HG02884 (cell line): ENCODE data around the gene PCGF1.
A peak's percentile ranks its signal among the peaks of the same experiment; 100 is the strongest.

Source experiments
- ATAC-seq: cut with Tn5 transposase; IDR thresholded peaks from one replicate; pipeline ENCODE4 v1.9.1; 2021; ENCODE audit warnings: mild to moderate bottlenecking, moderate library complexity; ENCODE audit not compliant: unreplicated experiment

The PCGF1 gene

DNA sequence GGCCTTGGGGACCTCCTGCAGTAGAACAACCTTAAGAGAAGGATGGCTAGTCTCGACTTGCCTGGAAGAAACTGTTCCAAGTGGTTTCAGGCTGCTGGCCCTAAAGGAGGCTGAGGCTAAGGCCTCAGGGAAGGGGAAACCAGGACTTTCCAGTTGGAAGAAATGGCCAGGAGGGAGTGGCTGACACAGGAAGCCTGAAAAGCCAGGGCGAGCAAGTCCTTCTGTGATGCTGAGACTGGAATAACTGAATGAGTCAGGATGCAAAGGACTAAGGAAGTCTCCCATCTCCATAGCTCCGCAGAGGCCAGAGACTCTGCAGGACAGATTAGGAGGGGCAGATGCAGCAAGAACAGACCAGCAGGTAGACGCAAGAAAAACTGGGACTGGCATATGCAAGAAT, 29.6 kb upstream of the PCGF1 start:
- no peak for ATAC-seq

DNA sequence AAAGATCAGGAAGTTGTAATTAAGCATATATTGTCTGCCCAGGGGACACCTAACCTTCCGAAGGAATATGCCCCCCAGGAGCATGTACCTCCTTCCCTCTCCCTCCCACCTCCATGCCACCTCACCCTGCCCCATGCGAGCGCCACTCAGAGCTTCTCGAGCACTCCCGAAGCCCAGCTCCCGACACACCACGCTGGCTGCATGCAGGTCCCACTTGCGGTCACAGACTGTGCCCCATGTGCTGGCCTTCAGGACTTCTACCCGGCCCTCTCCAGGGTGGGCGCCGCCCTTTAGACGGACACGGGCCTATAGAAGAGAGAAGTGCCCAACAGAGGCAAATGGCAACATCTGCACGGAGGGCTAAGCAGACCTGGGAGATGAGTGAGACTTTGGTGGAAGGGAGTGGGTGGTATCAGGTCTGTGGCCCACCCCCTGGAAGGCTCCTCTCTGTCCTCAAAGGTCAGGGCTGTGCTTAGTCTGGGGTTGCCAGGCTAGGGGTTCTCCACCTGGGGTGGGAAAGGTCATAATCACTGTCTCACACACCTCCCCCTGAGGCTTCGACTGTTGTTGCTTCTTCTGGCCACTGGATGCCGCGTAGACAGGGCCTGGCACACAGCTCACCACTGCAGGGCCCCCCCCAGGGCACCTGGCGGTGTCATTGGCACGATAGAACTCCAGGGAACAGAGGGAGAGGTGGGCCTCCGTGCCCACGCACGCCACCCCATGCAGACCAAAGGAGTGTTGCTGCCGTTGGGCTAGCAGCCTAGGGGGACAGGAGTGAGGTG, 28.9 kb upstream of the PCGF1 start:
- no peak for ATAC-seq

DNA sequence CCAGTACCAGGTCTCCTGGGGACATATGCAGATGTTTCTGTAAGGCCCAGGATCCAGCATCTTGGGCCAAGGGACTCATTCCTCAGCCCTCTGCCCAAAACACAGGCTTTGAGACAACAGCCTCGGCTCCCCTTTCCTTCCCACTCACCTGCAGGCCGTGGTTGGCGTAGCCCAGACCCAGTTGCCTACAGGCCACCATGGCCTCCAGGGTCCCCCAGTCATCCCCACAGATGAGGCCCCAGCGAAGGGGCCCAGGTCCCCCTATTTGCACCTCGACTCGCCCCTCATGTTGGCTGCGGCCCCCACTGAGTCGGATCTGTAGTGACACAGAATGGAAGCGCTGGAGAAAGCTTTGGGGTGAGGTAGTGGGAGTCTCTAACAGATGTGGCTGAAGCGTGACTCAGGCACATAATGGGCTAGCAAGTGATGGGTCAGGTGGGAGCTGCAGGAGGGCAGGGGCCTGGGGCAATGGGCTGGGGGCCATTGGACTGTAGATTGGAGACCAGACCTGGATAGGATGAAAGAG, 28.0 kb upstream of the PCGF1 start:
- no peak for ATAC-seq

DNA sequence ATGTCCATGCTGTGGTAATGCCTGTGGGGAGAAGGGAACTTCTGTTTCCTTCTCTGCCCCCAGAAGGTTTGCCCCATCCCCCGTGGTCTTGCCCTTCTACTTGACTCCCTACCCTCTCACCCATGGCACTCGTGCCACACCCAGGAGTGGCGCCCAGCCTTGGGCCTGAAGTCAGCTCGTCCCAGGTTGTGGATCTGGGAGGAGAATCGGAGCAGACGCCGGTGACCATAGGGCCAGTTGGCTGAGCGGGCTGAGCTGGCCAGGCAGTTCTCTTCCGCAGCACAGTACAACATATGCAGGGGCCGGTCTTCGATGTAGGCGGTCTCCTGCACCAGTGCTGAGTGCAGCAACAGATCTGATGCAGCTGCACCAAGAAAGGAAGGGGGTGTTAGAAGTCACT, 26.9 kb upstream of the PCGF1 start:
- no peak for ATAC-seq

DNA sequence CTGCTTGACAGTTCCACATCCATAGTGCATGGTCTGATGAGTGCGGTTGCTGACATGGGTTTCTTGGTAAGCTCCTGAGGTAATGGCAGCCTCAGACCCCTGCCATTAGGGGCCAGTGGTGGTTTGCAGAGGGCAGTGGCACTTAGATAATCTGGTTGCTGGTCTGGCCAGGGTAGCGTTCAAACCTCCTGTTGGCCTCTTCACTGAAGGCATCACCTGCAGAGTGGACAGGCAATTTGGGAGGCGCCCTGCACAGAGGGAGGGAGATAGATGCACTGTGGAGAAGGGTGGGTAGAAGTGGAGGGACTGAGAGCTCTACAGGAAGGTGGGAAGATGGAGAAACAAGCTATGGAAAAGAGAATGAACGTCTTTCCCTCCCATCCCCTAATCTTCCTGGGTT, 26.0 kb upstream of the PCGF1 start:
- no peak for ATAC-seq

DNA sequence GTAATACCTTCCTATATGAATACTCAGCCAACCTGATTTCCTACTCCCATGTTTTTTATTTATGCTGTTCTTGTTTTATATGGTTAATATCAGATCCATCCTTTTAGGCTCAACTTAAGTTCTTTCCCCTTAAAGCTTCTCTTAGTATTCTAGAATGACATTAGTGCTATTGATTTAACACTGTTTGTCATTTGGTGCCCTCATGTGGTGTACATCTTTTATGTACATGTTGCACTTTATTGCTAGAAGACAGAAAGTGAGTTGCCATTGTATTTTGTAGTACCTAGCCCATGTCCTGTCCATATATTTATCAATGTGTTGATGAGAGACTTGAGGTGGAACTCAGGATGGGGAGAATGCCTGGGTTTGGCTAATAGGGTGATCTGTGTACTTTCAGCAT, 24.7 kb upstream of the PCGF1 start:
- no peak for ATAC-seq

DNA sequence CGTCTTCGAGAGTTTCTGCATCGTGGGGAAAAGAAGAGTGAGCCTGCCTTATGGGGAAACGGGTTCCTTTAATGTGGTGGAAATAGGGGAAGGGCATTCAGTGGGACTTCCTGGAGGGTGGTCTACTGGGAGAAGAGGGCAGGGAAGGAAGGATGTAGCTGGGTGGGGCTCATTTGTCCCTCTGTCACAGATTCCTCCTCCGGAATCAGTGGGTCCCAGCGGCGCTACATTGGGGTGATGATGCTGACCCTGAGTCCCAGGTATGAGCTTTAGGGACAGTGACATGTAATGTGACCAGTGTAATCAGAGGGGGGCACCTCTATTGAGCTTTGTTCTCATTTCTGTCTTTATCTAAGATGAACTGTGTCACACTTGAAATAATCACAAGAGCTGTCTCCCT, 24.2 kb upstream of the PCGF1 start:
- ATAC-seq = no peak

DNA sequence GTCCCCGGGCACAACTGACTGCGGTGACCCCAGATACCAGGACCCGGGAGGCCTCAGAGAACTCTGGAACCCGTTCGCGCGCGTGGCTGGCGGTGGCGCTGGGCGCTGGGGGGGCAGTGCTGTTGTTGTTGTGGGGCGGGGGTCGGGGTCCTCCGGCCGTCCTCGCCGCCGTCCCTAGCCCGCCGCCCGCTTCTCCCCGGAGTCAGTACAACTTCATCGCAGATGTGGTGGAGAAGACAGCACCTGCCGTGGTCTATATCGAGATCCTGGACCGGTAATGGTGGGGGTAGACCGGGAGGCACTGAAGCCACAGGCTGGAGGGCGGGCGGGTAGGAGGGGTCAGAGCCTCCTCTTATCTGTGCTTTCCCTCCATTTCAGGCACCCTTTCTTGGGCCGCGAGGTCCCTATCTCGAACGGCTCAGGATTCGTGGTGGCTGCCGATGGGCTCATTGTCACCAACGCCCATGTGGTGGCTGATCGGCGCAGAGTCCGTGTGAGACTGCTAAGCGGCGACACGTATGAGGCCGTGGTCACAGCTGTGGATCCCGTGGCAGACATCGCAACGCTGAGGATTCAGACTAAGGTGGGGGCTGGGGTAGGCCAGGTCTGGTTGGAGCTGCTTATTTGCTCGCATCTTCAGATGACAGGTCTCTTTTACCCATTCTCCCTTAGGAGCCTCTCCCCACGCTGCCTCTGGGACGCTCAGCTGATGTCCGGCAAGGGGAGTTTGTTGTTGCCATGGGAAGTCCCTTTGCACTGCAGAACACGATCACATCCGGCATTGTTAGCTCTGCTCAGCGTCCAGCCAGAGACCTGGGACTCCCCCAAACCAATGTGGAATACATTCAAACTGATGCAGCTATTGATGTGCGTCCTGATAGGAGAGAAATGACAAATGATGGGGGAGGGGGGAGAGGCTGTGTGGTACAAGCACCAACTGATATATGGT, 23.0 kb upstream of the PCGF1 start:
- ATAC-seq = no peak

DNA sequence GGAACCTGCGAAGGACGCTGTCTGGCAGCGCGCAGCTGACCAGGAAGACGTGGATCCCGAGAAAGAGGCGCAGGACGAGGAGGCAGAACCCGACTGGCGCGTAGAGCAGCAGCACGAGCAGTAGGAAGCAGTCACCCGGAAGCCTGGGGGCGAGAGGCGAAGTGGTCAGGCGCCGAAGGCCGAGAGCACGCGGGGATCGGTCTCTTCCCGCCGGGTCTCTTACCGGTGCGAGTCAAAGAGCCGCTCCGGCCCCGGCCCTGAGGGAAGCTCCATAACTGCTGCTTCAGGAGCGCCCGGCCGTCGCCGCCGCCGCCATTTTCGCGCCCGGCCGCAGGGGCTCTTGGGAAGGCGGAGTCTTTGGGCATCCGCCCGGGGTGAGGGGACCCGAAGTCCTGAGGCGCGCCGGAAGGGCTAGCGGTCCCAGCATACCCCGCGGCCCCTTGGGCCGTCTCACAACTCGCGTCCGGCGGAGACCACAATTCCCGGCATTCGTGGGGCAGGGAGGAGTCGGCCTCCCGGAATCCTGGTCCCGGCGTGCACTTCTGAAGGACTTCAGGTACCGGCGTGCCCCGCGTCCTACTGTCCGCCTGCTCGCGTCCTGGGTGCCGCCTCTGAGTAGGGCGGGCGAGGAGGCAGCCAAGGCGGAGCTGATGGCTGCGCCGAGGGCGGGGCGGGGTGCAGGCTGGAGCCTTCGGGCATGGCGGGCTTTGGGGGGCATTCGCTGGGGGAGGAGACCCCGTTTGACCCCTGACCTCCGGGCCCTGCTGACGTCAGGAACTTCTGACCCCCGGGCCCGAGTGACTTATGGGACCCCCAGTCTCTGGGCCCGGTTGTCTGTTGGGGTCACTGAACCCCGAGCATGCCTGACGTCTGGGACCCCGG, 22.1 kb upstream of the PCGF1 start, which contains the start of the genes AUP1 and HTRA2:
TSS of gene AUP1 (minus strand) at position 350 of the 882 bp plus-strand sequence. CDS start at position 273, 77 bp downstream.
TSS of gene HTRA2 (plus strand) at position 577 of the 882 bp plus-strand sequence. CDS start at position 651, 74 bp downstream.
- peak; percentile 77 for ATAC-seq

DNA sequence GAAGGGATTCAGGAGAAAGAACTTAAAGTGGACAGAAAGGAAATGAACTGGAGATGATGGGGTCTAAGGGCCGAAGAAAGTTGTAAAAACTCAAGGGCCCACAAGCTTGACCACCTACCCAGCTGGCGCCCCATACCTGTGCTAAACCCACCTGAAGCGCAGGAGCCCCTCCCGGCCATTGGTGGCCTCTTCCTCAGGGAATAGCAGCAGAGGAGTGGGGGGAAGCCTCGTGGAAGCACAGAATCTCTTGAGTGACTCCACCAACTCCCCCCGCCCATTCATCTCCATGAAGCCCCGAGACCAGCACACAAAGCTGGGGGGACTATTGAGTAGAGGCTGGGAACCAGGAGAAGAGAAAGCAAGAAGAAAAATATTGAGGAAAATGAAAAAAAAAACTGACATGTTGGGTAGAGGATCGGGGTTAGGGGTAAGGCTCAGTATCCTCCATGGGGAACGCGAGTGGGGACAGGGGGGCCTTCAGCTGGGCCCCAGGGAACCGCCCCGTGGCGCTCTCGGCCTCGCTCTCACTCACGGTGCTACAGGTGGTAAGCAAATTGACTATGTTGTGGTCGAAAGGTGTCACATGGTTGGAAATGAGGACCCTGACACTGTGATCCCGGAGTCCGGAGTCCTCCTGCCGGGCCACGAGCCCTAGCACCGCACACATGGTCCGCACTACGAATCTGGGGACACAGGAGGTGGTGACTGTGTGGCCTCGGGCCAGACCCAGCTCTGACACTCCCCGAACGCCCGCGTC, 21.3 kb upstream of the PCGF1 start:
- peak; percentile 3 for ATAC-seq

DNA sequence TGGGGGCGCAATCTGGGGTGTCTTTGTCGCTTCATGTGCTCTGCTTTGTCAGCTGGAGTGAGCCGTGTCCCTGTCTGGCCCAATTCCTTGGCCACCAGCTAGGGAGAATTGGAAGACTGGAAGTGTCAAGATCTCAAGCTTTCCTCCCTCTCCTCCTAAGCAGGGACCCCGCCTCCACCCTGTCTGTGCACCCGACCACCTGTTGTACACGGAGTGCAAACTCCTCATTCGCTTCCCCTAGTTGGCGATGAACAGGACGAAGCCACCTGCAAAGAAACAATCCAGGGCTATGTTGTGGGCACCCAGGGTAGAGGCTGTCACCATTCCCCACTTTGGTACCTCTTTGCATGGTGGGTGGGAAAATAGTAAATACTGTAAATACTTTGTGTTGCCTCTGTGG, 20.2 kb upstream of the PCGF1 start:
- ATAC-seq = no peak

DNA sequence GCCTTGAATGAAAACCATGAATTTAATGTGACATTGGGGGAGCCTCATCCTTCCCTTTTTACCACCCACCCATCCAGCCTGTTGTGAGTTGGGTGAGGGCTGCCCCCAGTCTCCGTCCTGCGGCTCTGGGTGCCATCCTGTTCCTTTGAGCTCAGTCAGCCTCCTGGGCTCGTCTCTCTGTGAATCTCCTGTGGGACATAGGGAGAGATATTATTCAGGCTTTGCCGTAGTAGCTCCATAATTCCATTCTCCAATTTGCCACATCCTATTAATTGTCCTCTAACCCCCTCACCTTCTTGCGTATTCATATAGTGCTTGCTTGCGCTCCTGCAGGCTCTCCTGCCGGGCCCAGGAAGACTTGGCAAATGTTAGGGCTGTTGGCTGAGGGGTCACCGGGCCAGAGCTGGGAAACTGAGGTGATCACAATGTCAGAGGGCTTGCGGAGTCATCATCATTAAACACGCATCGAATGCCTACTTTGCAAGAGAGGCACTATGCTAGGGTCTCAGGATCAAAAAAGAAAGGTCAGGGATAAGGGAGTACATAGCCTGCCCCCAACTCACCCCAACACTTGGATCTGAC, 19.2 kb upstream of the PCGF1 start:
- ATAC-seq = no peak

DNA sequence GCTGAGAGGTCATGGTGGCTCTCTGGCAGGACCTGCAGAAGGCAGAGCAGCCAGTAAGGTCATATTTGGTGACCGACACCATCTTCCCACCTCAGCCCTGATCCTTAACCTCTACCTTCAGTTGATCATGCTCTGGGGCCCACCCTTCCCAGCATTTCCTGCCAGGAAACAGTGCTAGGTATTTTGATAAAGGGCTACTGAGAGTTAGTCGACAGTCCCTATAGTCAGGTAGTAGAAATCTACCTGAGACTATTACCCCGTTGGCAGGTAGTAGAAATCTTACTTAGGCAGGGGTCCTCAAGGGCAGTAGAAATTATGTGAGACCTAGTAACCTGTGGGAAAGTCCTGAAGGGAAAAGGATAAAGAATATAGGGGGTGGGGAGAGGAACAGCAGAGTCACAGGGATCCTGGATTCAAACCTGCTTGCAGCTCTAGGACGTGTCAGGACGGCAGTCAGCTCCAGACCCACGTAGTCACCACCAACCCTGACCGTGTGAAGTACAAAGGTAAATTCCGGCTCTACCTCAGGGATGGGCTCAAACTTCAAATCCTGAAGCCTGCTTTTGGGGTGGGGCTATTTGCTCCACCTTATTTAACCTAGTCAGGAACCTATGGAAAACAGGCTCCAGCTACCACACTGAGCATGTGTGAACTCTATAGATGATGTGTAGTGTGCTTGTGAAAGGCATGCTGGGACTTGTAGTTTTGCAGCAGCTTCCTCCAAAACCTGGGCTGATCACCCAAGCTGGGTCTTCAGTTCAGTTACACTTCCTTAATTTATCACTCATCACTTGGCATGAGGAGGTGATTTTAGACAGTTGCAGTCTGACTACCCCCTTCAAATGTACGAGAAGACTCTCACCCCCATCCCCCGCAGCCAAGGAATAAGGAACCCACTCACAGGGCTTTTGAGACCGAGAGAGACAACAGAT, 18.5 kb upstream of the PCGF1 start, which contains the start of gene DQX1:
TSS of gene DQX1 (minus strand) at position 515 of the 932 bp plus-strand sequence. CDS start at position 13, 502 bp downstream.
- no peak for ATAC-seq

DNA sequence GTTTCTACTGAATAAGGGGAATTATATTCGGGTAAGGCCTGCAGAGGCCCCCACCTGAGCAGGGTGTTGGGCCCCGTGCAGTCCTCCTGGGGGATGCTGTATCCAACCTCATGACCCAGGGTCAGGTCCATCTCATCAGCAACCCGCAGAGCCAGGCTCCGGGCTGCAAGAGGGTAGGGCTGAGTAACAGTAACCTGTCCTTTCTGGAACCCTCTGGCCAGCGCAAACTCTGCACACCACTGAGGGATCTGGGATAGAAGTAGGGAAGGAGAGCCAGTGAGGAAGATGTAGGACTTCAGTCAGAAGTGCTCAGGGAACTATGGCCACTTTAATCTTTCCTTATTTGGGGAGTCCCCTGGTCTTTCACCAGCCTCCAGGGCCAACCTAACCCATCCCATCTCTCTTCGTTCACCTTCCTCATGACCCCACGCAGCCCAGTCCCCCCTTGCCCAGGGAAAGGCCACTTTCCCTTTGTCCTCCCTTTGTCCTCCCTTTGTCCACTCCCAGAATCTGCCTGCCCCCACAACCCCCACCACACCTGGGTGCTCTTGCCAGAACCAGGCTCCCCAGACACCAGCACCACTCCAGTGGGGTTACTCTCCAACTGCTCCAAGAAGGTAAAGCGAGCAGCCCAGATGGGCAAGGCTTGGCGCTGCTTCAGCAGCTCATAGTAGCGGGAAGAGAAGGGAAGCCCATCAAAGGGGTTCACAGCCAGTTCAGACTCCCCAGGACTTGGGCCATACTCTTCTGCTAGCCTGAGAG, 17.6 kb upstream of the PCGF1 start:
- no peak for ATAC-seq

DNA sequence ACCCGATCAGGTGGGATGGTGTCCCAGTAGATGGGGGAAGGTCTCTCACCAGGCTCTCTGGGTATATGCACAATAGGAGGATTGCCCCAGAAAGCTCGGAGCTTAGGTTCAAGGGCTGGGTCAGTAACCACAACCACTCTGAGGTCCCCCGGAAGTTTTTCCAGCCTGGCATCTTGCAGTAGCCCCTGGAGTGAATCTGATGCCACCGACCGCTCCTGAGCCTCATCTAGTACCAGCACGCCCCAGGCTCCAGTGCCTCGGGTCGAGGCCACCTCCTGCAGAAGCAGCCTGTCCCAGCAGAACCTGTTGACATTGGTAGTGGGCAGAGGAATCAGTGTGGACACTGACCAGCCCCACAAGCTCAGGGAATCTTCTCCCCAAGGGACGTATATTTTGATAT, 16.5 kb upstream of the PCGF1 start:
- ATAC-seq = no peak

DNA sequence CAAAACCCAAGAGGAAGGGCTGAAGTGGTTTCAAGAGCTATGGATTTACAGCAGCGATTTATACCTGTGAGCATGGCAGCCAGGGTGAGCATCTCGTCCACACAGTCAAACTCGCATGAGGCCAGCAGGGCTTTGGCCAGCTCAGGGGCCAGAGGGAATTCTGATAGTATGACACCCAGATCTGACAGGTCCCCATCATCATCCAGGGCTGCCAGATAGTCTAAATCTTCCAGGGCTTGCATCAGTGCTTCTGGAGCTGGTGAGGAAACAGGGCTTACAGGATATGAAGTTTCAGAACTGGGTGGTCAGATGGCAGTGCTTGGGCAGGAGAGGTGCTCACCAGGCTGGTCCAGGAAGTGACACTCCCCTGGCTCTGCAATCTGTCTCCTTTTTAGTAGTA, 15.0 kb upstream of the PCGF1 start:
- ATAC-seq = no peak

DNA sequence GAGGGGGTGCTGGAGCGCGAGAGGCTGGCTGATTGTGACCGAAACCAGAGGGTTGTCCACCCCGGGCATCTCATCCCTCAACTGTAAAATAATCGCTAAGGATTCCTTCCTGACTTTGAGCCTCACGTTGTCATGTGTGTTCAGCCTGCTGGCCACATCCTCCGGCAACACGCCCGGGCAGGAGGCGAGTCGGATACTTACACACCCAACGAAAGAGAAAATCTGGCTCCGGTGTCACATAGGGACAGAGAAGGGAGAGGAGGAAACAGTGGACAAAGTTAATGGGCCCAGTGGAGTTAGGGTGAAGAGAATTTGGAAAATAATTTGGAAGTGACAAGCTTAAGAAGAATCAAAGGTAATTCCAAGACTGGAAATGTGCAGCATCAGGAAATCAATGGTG, 9.2 kb upstream of the PCGF1 start:
- ATAC-seq = no peak
